Measurements from ENCODE around the gene SLC5A7.

SLC5A7 gene

DNA sequence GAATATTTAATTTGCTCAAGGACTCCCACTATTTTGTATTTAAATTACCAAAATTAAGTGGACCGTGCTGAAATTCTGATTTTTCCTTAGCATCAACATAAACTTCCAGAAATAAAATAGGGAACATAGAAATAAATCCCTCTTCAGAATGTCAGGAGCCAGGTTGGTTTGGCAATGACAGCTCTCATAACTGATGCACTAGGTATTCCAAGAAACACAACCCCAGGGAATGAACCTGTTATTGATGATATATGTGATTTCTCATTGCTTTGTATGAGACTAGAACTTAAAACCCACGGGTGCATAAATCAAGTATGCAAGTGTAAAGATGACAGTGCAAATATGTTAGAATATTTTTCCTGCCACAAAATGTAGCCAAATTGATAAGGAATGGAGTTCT lies 12.8 kb downstream of the SLC5A7 start:
- Histone ChIP-seq H3K4me2 (ENCODE audit: low read length) (no peak overlapping the region), H3K14ac (ENCODE audit: low read length) (no peak overlapping the region), H3K27me3 (ENCODE audit: insufficient read depth, low read length) (no peaks in the 10 kb centered on the region), H4K12ac (ENCODE audit: low read depth, low read length) (no peak overlapping the region), H2BK12ac (ENCODE audit: low read length) (no peak overlapping the region), H3K23ac (ENCODE audit: low read length) (no peak overlapping the region), H3K79me2 (ENCODE audit: control insufficient read depth, insufficient read depth, low read length, poor library complexity) (no peaks in the 10 kb centered on the region), H3K18ac (ENCODE audit: low read length) (no peak overlapping the region), H3K4me3 (ENCODE audit: low read depth, low read length) (no peak overlapping the region), H3K9me3 (ENCODE audit: insufficient read depth, low read depth, low read length) (no peaks in the 10 kb centered on the region), H3K79me1 (ENCODE audit: low read length) (no peaks in the 10 kb centered on the region), H3K9ac (ENCODE audit: low read length) (no peak overlapping the region), H4K8ac (ENCODE audit: low read depth, low read length) (no peak overlapping the region), H2AFZ (ENCODE audit: insufficient read depth, low read length, poor library complexity) (no peak overlapping the region), H3K4ac (ENCODE audit: low read depth, low read length) (no peak overlapping the region), H4K91ac (ENCODE audit: low read depth, low read length) (no peak overlapping the region), H2AK5ac (ENCODE audit: low read length) (no peak overlapping the region), H3K27ac (ENCODE audit: low read depth, low read length) (no peak overlapping the region), H3K4me1 (ENCODE audit: control insufficient read depth in 1 of 2, insufficient read depth in 2 of 2, low read length in 2 of 2) (no peaks in the 10 kb centered on the region), H3K36me3 (ENCODE audit: control insufficient read depth in 1 of 2, insufficient read depth in 2 of 2, low read length in 2 of 2) (no peaks in the 10 kb centered on the region), H2BK5ac (ENCODE audit: low read depth, low read length, poor library complexity) (no peak overlapping the region), H2BK120ac (ENCODE audit: insufficient read depth, low read length, poor library complexity) (no peak overlapping the region)
- WGBS (ENCODE audit: extremely low coverage, insufficient coverage, insufficient read length), result no CpG with 5 or more reads among the region's 2 CpGs
- no peak for DNase-seq

DNA sequence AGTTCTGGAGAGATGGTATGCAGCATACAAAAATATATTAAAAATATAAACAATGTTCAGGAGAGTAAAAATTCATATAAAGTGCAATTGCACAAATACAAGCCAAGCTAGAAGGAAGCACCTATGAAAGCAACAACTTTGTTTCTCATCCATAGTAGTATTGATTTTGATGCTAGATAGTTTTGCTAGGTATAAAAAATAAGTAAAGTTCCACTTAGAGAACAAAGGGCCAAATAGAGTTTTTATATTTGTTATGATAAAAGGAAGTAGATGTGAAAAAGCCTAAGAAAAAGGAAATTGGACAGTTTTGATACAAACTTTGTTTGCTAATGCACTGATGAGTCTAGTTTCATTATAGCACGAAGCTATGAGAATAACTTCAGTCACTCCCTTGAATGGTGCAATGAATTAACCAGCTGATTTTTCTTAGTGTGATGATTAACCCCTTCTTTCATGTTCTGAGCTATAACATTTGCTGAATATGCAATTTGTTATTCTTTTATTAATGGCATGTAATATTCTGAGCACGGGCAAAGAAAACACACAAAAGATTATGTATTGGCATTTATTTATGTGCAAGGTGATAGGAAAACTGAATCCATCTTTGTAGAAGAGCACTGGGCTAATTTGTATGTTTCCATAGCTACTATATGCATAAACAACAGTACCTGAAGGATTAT lies 24.7 kb downstream of the SLC5A7 start:
- Histone ChIP-seq H3K14ac (ENCODE audit: low read length) (no peak overlapping the region), H2BK12ac (ENCODE audit: low read length) (no peak overlapping the region), H2AFZ (ENCODE audit: insufficient read depth, low read length, poor library complexity) (no peak overlapping the region), H4K8ac (ENCODE audit: low read depth, low read length) (no peak overlapping the region), H3K23ac (ENCODE audit: low read length) (no peak overlapping the region), H4K12ac (ENCODE audit: low read depth, low read length) (no peak overlapping the region), H3K4ac (ENCODE audit: low read depth, low read length) (no peak overlapping the region), H3K9me3 (ENCODE audit: insufficient read depth, low read depth, low read length) (peaks cover 4% of the 10 kb centered on the region), H3K79me1 (ENCODE audit: low read length) (no peaks in the 10 kb centered on the region), H3K4me3 (ENCODE audit: low read depth, low read length) (no peak overlapping the region), H3K27ac (ENCODE audit: low read depth, low read length) (no peak overlapping the region), H2AK5ac (ENCODE audit: low read length) (no peak overlapping the region), H4K91ac (ENCODE audit: low read depth, low read length) (no peak overlapping the region), H3K27me3 (ENCODE audit: insufficient read depth, low read length) (no peaks in the 10 kb centered on the region), H3K4me2 (ENCODE audit: low read length) (no peak overlapping the region), H2BK120ac (ENCODE audit: insufficient read depth, low read length, poor library complexity) (no peak overlapping the region), H3K18ac (ENCODE audit: low read length) (no peak overlapping the region), H3K79me2 (ENCODE audit: control insufficient read depth, insufficient read depth, low read length, poor library complexity) (no peaks in the 10 kb centered on the region), H3K4me1 (ENCODE audit: control insufficient read depth in 1 of 2, insufficient read depth in 2 of 2, low read length in 2 of 2) (no peaks in the 10 kb centered on the region), H3K36me3 (ENCODE audit: control insufficient read depth in 1 of 2, insufficient read depth in 2 of 2, low read length in 2 of 2) (no peaks in the 10 kb centered on the region), H2BK5ac (ENCODE audit: low read depth, low read length, poor library complexity) (no peak overlapping the region), H3K9ac (ENCODE audit: low read length) (no peak overlapping the region)
- DNase-seq, result no peak
- WGBS (ENCODE audit: extremely low coverage, insufficient coverage, insufficient read length), result no CpG with 5 or more reads among the region's 2 CpGs

DNA sequence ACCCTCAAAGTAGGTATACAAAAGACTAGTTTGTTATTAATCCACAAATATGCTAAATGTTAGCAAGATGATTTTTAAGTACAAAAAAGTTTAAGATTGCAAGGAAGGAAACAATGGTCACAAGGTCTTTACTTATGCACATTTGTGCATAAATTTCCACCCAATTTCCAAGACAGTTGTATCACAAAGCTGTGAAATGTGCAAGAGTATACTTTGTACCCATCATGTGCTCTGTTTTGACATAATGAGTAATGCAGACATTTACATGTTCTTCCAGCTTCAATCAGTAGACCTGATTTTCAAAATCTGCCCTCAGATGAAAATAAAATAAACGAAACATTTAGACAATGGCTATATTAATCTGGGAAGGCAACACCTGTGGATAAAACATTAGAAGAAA lies 27.0 kb downstream of the SLC5A7 start:
- WGBS (ENCODE audit: extremely low coverage, insufficient coverage, insufficient read length), result no CpG with 5 or more reads among the region's 1 CpG
- H4K8ac ChIP-seq (ENCODE audit: low read depth, low read length), result no peak overlapping the region
- no peak overlapping the region for H3K18ac ChIP-seq (ENCODE audit: low read length)
- no peak overlapping the region for H4K12ac ChIP-seq (ENCODE audit: low read depth, low read length)
- no peak overlapping the region for H2BK5ac ChIP-seq (ENCODE audit: low read depth, low read length, poor library complexity)
- no peak overlapping the region for H3K23ac ChIP-seq (ENCODE audit: low read length)
- H3K79me1 ChIP-seq (ENCODE audit: low read length), result no peaks in the 10 kb centered on the region
- no peak overlapping the region for H3K9ac ChIP-seq (ENCODE audit: low read length)
- H3K36me3 ChIP-seq (ENCODE audit: control insufficient read depth in 1 of 2, insufficient read depth in 2 of 2, low read length in 2 of 2), result no peaks in the 10 kb centered on the region
- DNase-seq, result no peak
- H3K4ac ChIP-seq (ENCODE audit: low read depth, low read length), result no peak overlapping the region
- H3K27me3 ChIP-seq (ENCODE audit: insufficient read depth, low read length), result no peaks in the 10 kb centered on the region
- H3K4me3 ChIP-seq (ENCODE audit: low read depth, low read length), result no peak overlapping the region
- H2BK12ac ChIP-seq (ENCODE audit: low read length), result no peak overlapping the region
- H2BK120ac ChIP-seq (ENCODE audit: insufficient read depth, low read length, poor library complexity), result no peak overlapping the region
- H4K91ac ChIP-seq (ENCODE audit: low read depth, low read length), result no peak overlapping the region
- H3K79me2 ChIP-seq (ENCODE audit: control insufficient read depth, insufficient read depth, low read length, poor library complexity), result no peaks in the 10 kb centered on the region
- no peak overlapping the region for H3K27ac ChIP-seq (ENCODE audit: low read depth, low read length)
- no peak overlapping the region for H3K4me2 ChIP-seq (ENCODE audit: low read length)
- H2AFZ ChIP-seq (ENCODE audit: insufficient read depth, low read length, poor library complexity), result no peak overlapping the region
- H2AK5ac ChIP-seq (ENCODE audit: low read length), result no peak overlapping the region
- H3K14ac ChIP-seq (ENCODE audit: low read length), result no peak overlapping the region
- no peaks in the 10 kb centered on the region for H3K4me1 ChIP-seq (ENCODE audit: control insufficient read depth in 1 of 2, insufficient read depth in 2 of 2, low read length in 2 of 2)
- H3K9me3 ChIP-seq (ENCODE audit: insufficient read depth, low read depth, low read length), result peaks cover 4% of the 10 kb centered on the region

DNA sequence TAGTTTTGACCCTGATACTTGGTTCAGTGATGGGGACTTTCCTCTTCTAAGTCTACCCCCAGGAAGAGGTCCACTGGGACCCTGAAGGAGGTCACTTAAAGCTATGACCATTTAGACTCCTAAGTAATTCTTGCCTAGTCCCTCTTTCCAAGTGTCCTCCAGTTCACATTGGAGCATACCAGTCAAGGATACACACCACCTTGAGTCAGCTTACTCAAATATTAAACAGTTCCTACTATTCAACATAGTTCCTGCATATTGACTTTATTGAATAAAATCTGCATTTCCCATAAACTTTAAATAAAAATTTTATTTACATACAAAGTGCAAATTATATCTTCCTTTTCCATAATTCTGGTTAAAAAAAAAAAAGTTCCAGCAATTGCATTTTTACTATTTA lies 36.3 kb downstream of the SLC5A7 start:
- Histone ChIP-seq H3K4me1 (ENCODE audit: control insufficient read depth in 1 of 2, insufficient read depth in 2 of 2, low read length in 2 of 2) (no peaks in the 10 kb centered on the region), H3K18ac (ENCODE audit: low read length) (no peak overlapping the region), H3K79me2 (ENCODE audit: control insufficient read depth, insufficient read depth, low read length, poor library complexity) (no peaks in the 10 kb centered on the region), H2BK120ac (ENCODE audit: insufficient read depth, low read length, poor library complexity) (no peak overlapping the region), H3K27me3 (ENCODE audit: insufficient read depth, low read length) (no peaks in the 10 kb centered on the region), H3K9me3 (ENCODE audit: insufficient read depth, low read depth, low read length) (no peaks in the 10 kb centered on the region), H4K8ac (ENCODE audit: low read depth, low read length) (no peak overlapping the region), H2BK5ac (ENCODE audit: low read depth, low read length, poor library complexity) (no peak overlapping the region), H3K9ac (ENCODE audit: low read length) (no peak overlapping the region), H4K91ac (ENCODE audit: low read depth, low read length) (no peak overlapping the region), H3K4me3 (ENCODE audit: low read depth, low read length) (no peak overlapping the region), H2AK5ac (ENCODE audit: low read length) (no peak overlapping the region), H4K12ac (ENCODE audit: low read depth, low read length) (no peak overlapping the region), H3K79me1 (ENCODE audit: low read length) (no peaks in the 10 kb centered on the region), H3K36me3 (ENCODE audit: control insufficient read depth in 1 of 2, insufficient read depth in 2 of 2, low read length in 2 of 2) (no peaks in the 10 kb centered on the region), H3K4me2 (ENCODE audit: low read length) (no peak overlapping the region), H3K14ac (ENCODE audit: low read length) (no peak overlapping the region), H2AFZ (ENCODE audit: insufficient read depth, low read length, poor library complexity) (no peak overlapping the region), H3K23ac (ENCODE audit: low read length) (no peak overlapping the region), H3K4ac (ENCODE audit: low read depth, low read length) (no peak overlapping the region), H2BK12ac (ENCODE audit: low read length) (no peak overlapping the region), H3K27ac (ENCODE audit: low read depth, low read length) (no peak overlapping the region)
- DNase-seq, result no peak
